CD4-positive, alpha-beta T cell (primary cell): ENCODE data around the gene B3GNT9. TPM values are rescaled to one million over a fixed set of nuclear protein-coding genes. Genes with fewer than 3 reads are reported as not detected.

Source experiments
- ATAC-seq: fragments of 200-7000 bp; cut with Tn5 transposase; one replicate; pipeline ENCODE4 v1.10.0; 2022; ENCODE audit warnings: mild to moderate bottlenecking; ENCODE audit not compliant: poor library complexity
- CTCF ChIA-PET: fragments of 350-600 bp; sonication (Branson Sonifier 250); formaldehyde crosslinking; loops from one replicate; lab custom pipeline; 2021; ENCODE audit warnings: antibody characterized with exemption, inconsistent platforms; lab: Charles Lee
- POLR2A ChIA-PET: fragments of 350-600 bp; sonication (Branson Sonifier 250); formaldehyde crosslinking; loops from one replicate; lab custom pipeline; 2021; ENCODE audit warnings: antibody characterized with exemption, inconsistent platforms; lab: Charles Lee
- DNase-seq, 14 experiments: peaks; one replicate each; pipeline ENCODE4 v3.0.0-alpha.2; 2013 to 2020; ENCODE audit warnings: mixed read lengths in 2 of 14
- H3K27ac ChIP-seq, 2 donors: one replicate each; pipeline versions ENCODE4 v1.5.1 to v1.7.0; 2013; ENCODE audit warnings: low read length in 2 of 2, low read depth in 1 of 2, mild to moderate bottlenecking in 1 of 2
- H3K27me3 ChIP-seq, 2 experiments: 1 replicate in 1 of 2; 2 replicates in 1 of 2; pipeline versions ENCODE4 v1.6.1 to v1.7.0; 2013; ENCODE audit warnings: low read length in 2 of 2, control low read depth in 1 of 2, mild to moderate bottlenecking in 1 of 2, moderate library complexity in 1 of 2; ENCODE audit not compliant: insufficient read depth in 2 of 2, control insufficient read depth in 1 of 2
- H3K36me3 ChIP-seq: one replicate; pipeline ENCODE4 v1.6.1; 2013; ENCODE audit warnings: low read length, control low read depth; ENCODE audit not compliant: insufficient read depth
- H3K4me1 ChIP-seq: one replicate; pipeline ENCODE4 v1.6.1; 2013; ENCODE audit warnings: low read length, control low read depth; ENCODE audit not compliant: insufficient read depth
- H3K4me3 ChIP-seq: one replicate; pipeline ENCODE4 v1.5.1; 2013; ENCODE audit warnings: mild to moderate bottlenecking, low read length, moderate library complexity
- H3K9me3 ChIP-seq, 2 experiments: 1 replicate in 1 of 2; 2 replicates in 1 of 2; pipeline versions ENCODE4 v1.6.1 to v1.7.0; 2013; ENCODE audit warnings: low read length in 2 of 2, mild to moderate bottlenecking in 2 of 2, control low read depth in 1 of 2, moderate library complexity in 1 of 2; ENCODE audit not compliant: control insufficient read depth in 1 of 2, insufficient read depth in 1 of 2
- H3K27ac Mint-ChIP-seq: one replicate; pipeline ENCODE4 v1.8.0; 2020; ENCODE audit warnings: mixed read lengths
- H3K27me3 Mint-ChIP-seq: one replicate; pipeline ENCODE4 v1.8.0; 2021; ENCODE audit warnings: mixed read lengths
- H3K36me3 Mint-ChIP-seq: one replicate; pipeline ENCODE4 v1.8.0; 2021; ENCODE audit warnings: low read depth, mixed read lengths
- H3K4me1 Mint-ChIP-seq: one replicate; pipeline ENCODE4 v1.8.0; 2021; ENCODE audit warnings: low read depth, mixed read lengths
- H3K4me3 Mint-ChIP-seq: one replicate; pipeline ENCODE4 v1.8.0; 2020; ENCODE audit warnings: mild to moderate bottlenecking, mixed read lengths
- H3K9me3 Mint-ChIP-seq: one replicate; pipeline ENCODE4 v1.8.0; 2020; ENCODE audit warnings: mixed read lengths
- CTCF ChIP-seq: fragments of 200-600 bp; IDR thresholded peaks from one replicate; pipeline ENCODE4 v1.8.0; 2022; ENCODE audit warnings: antibody characterized with exemption, mild to moderate bottlenecking
- intact Hi-C, 2 experiments: fragments of 100-400 bp; cut with DNase I in 1 of 2; cut with micrococcal nuclease in 1 of 2; formaldehyde crosslinking; loops; one replicate each; pipeline versions ENCODE4 v1.15.1 to v1.9.0; 2023 to 2025; cut with DNase I, micrococcal nuclease
- total RNA-seq, 174 experiments: library from RNA in 2 of 174; stranded (reverse) in 2 of 174; gene quantifications; one replicate each; pipeline ENCODE4 v1.2.3 and lab custom pipeline; 2021 to 2026

The B3GNT9 gene
- total RNA-seq, 2 experiments from 2014 or later: 2.0 to 2.5 TPM

GRCh38 chr16:67100569-67101310, 50.1 kb downstream of the B3GNT9 start:
- ATAC-seq: no peak
- TF ChIP-seq CTCF: peak; percentile 38
- ChIA-PET POLR2A (interaction anchor here (0.6 to 1.5 kb wide), 2 partner anchors 83 to 208 kb away, joined by 3 to 5 read pairs; no protein-coding TSS in a partner anchor), CTCF (interaction anchor here (1.0 to 3.4 kb wide), 6 partner anchors 19 to 94 kb away, joined by 3 to 18 read pairs (median 6); no protein-coding TSS in a partner anchor)
- H3K4me3 Mint-ChIP-seq: no peak overlapping the region
- H3K36me3 ChIP-seq: peaks cover 6% of the 10 kb centered on the region
- H3K4me1 ChIP-seq: no peaks in the 10 kb centered on the region
- no peak overlapping the region for H3K27ac Mint-ChIP-seq
- H3K36me3 Mint-ChIP-seq: peaks cover 13% of the 10 kb centered on the region
- intact Hi-C loops: loop anchor here (1.0 to 2.0 kb wide), 3 partner anchors 82 to 123 kb away; no protein-coding TSS in a partner anchor
- no peaks in the 10 kb centered on the region for H3K27me3 ChIP-seq
- peak in 3 of 14 experiments; percentile 48 to 54 (median 48) for DNase-seq
- no peaks in the 10 kb centered on the region for H3K9me3 ChIP-seq
- H3K27ac ChIP-seq: no peak overlapping the region
- no peak overlapping the region for H3K4me3 ChIP-seq
- H3K27me3 Mint-ChIP-seq: no peaks in the 10 kb centered on the region
- no peaks in the 10 kb centered on the region for H3K4me1 Mint-ChIP-seq
- H3K9me3 Mint-ChIP-seq: no peaks in the 10 kb centered on the region

- no peak for TF ChIP-seq CTCF
- Mint-ChIP-seq H3K9me3 (no peaks in the 10 kb centered on the region), H3K27me3 (no peaks in the 10 kb centered on the region), H3K27ac (no peak overlapping the region), H3K4me1 (no peaks in the 10 kb centered on the region), H3K36me3 (peaks cover 20% of the 10 kb centered on the region), H3K4me3 (no peak overlapping the region)
- CTCF ChIA-PET: interaction anchor here (1.3 to 3.4 kb wide), 3 partner anchors 81 to 121 kb away, joined by 3 to 18 read pairs (median 3); no protein-coding TSS in a partner anchor
- ATAC-seq (no peak), DNase-seq (no peak)
- no peaks in the 10 kb centered on the region for H3K4me1 ChIP-seq
- POLR2A ChIA-PET: interaction anchor here (0.7 kb wide), 1 partner anchor 270 kb away, joined by 4 read pairs; no protein-coding TSS in a partner anchor
- intact Hi-C loops: no loop called here
- no peak overlapping the region for H3K27ac ChIP-seq
- no peak overlapping the region for H3K4me3 ChIP-seq
- H3K36me3 ChIP-seq: peaks cover 9% of the 10 kb centered on the region
- H3K27me3 ChIP-seq: no peaks in the 10 kb centered on the region
- H3K9me3 ChIP-seq: no peaks in the 10 kb centered on the region
Measured at GRCh38 chr16:67098599-67098998, 52.2 kb downstream of the B3GNT9 start.

Other genes with a start within 250 kb of the B3GNT9 start
- not detected for gene CDH16, start 232.1 kb downstream of the B3GNT9 start, total RNA-seq
- under 1 TPM; 0.28 to 0.49 TPM for gene RRAD, start 225.5 kb downstream of the B3GNT9 start, total RNA-seq
- gene CIAO2B, start 216.6 kb downstream of the B3GNT9 start, total RNA-seq: 10 to 100 TPM; 58.6 to 70.4 TPM
- gene CES2, start 215.5 kb downstream of the B3GNT9 start, total RNA-seq: 10 to 100 TPM; 59.3 to 62.6 TPM
- gene CES3, start 189.7 kb downstream of the B3GNT9 start, total RNA-seq: 1 to 10 TPM; 1.1 to 1.3 TPM
- 10 to 100 TPM; 14.9 to 16.0 TPM for gene CES4A, start 162.4 kb downstream of the B3GNT9 start, total RNA-seq
- 10 to 100 TPM; 58.8 to 59.6 TPM for gene CBFB, start 121.8 kb downstream of the B3GNT9 start, total RNA-seq
- 10 to 100 TPM; 10.6 to 10.8 TPM for gene PHAF1, start 41.1 kb downstream of the B3GNT9 start, total RNA-seq
- gene TRADD, start 8.9 kb upstream of the B3GNT9 start, total RNA-seq: 10 to 100 TPM; 32.4 to 34.0 TPM
- gene FBXL8, start 9.0 kb upstream of the B3GNT9 start, total RNA-seq: 10 to 100 TPM; 11.5 to 11.6 TPM
- 10 to 100 TPM; 19.7 to 26.1 TPM for gene HSF4, start 13.7 kb upstream of the B3GNT9 start, total RNA-seq
- 1 to 10 TPM; 1.1 to 1.2 TPM for gene NOL3, start 19.5 kb upstream of the B3GNT9 start, total RNA-seq
- gene MATCAP1, start 33.0 kb upstream of the B3GNT9 start, total RNA-seq: 10 to 100 TPM in 1 of 2 experiments, 1 to 10 TPM in 1; 9.7 to 10.6 TPM
- not detected for gene EXOC3L1, start 39.1 kb upstream of the B3GNT9 start, total RNA-seq
- 10 to 100 TPM; 50.9 to 56.1 TPM for gene E2F4, start 41.2 kb upstream of the B3GNT9 start, total RNA-seq
- 1 to 10 TPM; 1.9 to 2.3 TPM for gene ELMO3, start 48.1 kb upstream of the B3GNT9 start, total RNA-seq
- 10 to 100 TPM; 35.8 to 37.6 TPM for gene TMEM208, start 76.1 kb upstream of the B3GNT9 start, total RNA-seq
- 10 to 100 TPM; 21.1 to 26.0 TPM for gene FHOD1, start 96.5 kb upstream of the B3GNT9 start, total RNA-seq
- 1 to 10 TPM; 3.1 TPM for gene SLC9A5, start 98.0 kb upstream of the B3GNT9 start, total RNA-seq
- 10 to 100 TPM; 13.1 to 14.0 TPM for gene PLEKHG4, start 128.5 kb upstream of the B3GNT9 start, total RNA-seq
- not detected for gene KCTD19, start 175.7 kb upstream of the B3GNT9 start, total RNA-seq
- not detected for gene LRRC36, start 175.8 kb upstream of the B3GNT9 start, total RNA-seq
- gene TPPP3, start 242.5 kb upstream of the B3GNT9 start, total RNA-seq: not detected